GM18858 (cell line): ENCODE measurements around the gene RNF217.
A peak's percentile ranks its signal among the peaks of the same experiment; 100 is the strongest.

Experiments used
- ATAC-seq: cut with Tn5 transposase; IDR thresholded peaks from one replicate; pipeline ENCODE4 v1.9.1; 2021; ENCODE audit not compliant: unreplicated experiment

The RNF217 gene

GRCh38 chr6:125095580-125096301 lies 133.5 kb downstream of the RNF217 start:
- no peak for ATAC-seq

GRCh38 chr6:125097186-125097585 lies 134.9 kb downstream of the RNF217 start:
- no peak for ATAC-seq

DNA sequence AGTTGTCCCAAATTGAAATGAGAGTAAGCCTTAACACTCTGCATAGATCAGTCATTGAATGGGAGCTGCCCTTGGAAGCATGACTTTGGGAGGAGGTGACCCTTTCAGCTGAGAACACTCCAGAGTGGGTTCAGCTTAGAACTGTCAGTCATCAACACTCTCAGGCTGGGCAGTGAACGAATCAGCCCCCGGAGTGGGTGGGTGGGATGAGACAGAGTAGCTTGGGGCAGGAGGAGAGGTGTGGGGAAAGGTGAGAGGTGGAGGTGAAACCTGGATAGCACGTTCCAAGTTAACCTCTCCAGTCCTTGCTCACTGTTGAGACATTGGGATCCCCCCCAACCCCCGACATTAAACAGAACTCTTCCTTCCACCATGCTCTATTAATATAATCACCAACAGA lies 136.0 kb downstream of the RNF217 start:
- ATAC-seq: no peak

DNA sequence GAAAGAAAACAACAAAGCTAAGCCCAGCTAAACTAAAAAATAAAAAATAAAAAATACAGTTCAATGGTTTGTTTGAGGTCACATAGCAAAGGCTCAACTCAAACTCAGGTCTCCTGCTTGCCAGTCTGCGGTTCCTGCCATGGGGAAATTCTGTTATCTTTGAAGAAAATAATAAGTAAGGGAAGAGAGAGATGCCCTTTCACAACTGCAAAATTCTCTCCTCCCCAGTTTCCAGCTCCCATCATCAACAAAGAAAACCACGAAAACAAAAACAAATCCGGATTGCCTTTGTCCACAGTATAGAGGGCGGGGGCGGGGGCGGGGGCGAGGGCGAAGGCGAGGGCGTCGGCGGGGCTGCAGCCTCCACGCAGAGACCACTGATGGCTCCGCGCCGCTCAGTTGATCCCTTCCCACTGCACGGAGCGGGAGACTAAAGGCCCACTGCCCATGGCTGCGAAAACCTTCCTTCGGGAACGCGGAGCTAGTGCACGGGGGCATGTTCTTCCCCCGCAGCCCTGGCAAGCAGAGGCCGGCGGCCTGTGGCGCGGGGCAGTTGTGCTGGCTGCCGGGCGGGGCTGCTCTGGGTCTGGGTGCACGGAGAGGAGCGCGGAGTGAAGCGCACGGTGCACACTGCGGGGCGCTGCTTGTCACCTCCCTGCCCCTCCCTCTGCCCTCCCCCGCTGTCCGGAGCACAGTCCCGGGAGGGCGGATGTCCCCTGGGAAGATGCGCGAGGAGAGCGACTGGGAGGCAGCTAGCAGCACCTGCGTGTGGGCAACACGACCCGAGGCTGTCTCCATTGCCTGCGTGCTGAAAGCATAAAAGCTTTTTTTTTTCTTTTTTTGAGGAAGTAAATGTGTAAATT lies 137.2 kb downstream of the RNF217 start:
- peak; percentile 34 for ATAC-seq

GRCh38 chr6:125100074-125100652 lies 137.9 kb downstream of the RNF217 start:
- ATAC-seq: no peak

GRCh38 chr6:125101128-125101527 lies 138.9 kb downstream of the RNF217 start:
- no peak for ATAC-seq

GRCh38 chr6:125101631-125102030 lies 139.4 kb downstream of the RNF217 start:
- no peak for ATAC-seq

- no peak for ATAC-seq
Measured at GRCh38 chr6:125102411-125102810, 140.2 kb downstream of the RNF217 start.

DNA sequence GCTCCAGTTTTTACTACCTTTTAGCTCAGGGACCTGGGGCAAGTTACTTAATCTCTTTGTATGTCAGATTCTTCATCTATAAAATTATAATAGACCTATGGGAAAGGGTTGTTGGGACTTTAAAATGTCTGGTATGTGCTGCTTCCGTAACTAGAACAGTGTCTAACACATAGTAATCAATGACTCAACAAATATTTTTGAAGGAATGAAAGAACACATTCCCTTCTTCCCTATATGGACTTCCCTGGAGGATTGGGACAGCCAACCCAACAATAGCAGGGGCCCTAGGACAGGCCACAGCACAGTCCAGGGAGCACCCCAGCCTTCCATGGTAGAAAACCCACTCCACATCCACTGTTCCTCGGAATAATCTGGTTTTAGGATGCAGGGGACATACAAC lies 140.7 kb downstream of the RNF217 start:
- ATAC-seq: no peak

- ATAC-seq: no peak
Measured at GRCh38 chr6:125104425-125104824, 142.2 kb downstream of the RNF217 start.

DNA sequence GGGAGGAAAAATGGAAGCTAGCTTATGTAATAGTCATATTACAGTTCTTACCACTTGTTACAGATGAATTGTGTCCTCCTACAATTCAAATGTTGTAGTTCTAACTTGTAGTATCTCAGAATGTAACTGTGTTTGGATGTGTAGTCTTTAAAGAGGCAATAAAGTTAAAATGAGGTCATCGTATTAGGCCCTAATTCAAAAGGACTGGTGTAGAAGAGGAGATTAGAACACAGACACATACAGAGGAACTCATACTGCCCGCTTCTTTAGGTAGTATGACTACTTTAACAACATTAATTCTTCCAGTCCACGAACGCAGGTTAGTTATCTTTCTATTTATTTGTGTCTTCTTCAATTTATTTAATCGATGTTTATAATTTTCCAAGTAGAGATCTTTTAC lies 144.8 kb downstream of the RNF217 start:
- no peak for ATAC-seq

- ATAC-seq: no peak
Measured at GRCh38 chr6:125107896-125108295, 145.7 kb downstream of the RNF217 start.

- no peak for ATAC-seq
Measured at GRCh38 chr6:125110056-125110455, 147.8 kb downstream of the RNF217 start.

GRCh38 chr6:125111219-125111983 lies 149.2 kb downstream of the RNF217 start:
- no peak for ATAC-seq

GRCh38 chr6:125112934-125113333 lies 150.7 kb downstream of the RNF217 start:
- no peak for ATAC-seq

GRCh38 chr6:125114248-125114858 lies 152.1 kb downstream of the RNF217 start:
- ATAC-seq: peak; percentile 62

DNA sequence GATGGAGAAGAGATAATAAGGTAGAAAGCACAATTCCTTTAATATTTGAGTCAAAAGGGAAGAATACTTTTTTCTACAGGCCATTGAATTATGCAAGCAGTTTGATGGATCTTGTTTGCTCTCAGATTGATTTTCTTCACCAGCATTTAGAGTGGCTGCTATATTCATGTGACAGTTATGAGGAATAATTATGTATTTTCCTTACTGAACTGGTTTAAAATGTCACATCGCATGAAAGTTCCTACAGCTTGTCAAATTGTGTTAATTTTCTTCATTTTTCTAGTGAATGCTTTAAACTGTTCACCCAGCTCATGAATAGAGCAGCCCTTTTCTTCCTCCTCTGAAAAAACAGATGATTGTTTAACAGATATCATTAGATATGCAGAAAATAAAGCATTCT lies 153.9 kb downstream of the RNF217 start:
- ATAC-seq: no peak

DNA sequence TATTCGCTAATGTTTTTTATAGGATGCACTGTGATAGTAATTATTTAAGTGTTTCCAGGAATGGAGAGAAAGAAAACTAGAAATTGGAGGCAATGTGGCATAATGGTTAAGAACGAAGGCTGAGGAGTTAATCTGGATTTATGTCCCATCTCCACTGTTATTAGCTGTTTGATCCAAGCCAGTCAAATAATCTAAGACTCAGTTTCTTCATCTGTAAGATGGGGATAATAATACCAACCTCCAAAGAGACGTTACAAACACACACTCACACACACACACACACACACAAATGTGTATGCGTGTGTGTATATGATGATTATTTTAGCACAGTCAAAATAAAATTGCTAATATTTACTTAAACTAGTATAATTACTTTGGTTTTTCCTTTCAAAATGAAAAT lies 154.5 kb downstream of the RNF217 start:
- no peak for ATAC-seq

- ATAC-seq: no peak
Measured at GRCh38 chr6:125117818-125118217, 155.6 kb downstream of the RNF217 start.

DNA sequence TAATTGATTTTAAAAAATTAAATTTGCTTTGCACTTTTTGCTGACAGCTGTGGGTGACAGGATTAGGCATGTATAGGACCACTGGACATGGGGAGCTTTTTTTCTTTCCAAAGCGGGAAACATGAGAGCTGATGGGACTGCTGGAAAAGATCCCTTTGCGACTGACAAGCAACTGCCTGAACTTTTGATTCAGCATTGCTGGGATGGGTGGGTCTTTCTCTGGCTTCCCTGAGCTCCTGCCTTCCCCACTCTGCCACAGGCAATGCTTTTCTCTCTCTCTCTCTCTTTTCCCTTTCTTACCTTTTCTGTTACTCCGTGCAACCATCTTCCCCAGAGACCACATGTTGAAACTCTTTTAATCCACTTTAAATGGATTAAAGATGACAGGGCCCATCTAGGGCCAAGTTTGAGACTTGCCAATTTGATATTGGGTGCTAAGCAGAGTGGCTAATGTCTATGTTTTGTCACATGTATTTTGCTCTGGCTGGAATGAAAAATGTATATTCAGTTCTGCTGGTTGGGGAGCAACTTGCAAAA lies 157.9 kb downstream of the RNF217 start:
- no peak for ATAC-seq

- ATAC-seq: no peak
Measured at GRCh38 chr6:125121894-125122293, 159.7 kb downstream of the RNF217 start.
